GM21526 (cell line): Measurements from ENCODE around the gene VSNL1.
A peak's percentile ranks its signal among the peaks of the same experiment; 100 is the strongest.
"Not testable (repeated sequence)": the region's sequence is repeated elsewhere in the genome, so short reads cannot be mapped to it uniquely, and the experiment has no call there.

Source experiments
- ATAC-seq: cut with Tn5 transposase; IDR thresholded peaks from one replicate; pipeline ENCODE4 v1.9.1; 2021; ENCODE audit warnings: moderate library complexity; ENCODE audit not compliant: unreplicated experiment, low FRiP score

Gene VSNL1

GRCh38 chr2:17541531-17541950 is 1.0 kb downstream of the VSNL1 start:
- no peak for ATAC-seq

- ATAC-seq, result no peak
Observed at GRCh38 chr2:17542471-17542870, 2.0 kb downstream of the VSNL1 start.

GRCh38 chr2:17543131-17543660 is 2.7 kb downstream of the VSNL1 start:
- no peak for ATAC-seq

- ATAC-seq, result no peak
Observed at GRCh38 chr2:17543848-17544247, 3.4 kb downstream of the VSNL1 start.

DNA sequence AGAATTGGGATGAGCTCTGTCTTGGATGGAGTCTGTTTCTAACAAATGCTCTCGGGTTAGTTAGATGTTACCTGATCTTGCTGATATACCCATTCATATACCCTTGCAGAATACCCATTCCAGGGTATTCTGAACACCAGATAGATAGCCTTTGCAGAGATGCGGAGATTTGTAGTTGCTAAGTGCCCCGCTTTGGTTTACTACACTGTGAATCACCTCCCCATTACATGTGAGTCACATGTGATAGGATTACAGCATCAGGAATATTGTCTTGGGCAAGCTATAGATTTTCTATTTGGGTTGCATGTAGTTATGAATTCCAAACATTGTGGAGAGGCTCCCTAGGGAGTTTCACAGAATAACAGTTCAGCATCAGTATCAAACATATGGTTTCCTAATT is 3.8 kb downstream of the VSNL1 start:
- no peak for ATAC-seq

DNA sequence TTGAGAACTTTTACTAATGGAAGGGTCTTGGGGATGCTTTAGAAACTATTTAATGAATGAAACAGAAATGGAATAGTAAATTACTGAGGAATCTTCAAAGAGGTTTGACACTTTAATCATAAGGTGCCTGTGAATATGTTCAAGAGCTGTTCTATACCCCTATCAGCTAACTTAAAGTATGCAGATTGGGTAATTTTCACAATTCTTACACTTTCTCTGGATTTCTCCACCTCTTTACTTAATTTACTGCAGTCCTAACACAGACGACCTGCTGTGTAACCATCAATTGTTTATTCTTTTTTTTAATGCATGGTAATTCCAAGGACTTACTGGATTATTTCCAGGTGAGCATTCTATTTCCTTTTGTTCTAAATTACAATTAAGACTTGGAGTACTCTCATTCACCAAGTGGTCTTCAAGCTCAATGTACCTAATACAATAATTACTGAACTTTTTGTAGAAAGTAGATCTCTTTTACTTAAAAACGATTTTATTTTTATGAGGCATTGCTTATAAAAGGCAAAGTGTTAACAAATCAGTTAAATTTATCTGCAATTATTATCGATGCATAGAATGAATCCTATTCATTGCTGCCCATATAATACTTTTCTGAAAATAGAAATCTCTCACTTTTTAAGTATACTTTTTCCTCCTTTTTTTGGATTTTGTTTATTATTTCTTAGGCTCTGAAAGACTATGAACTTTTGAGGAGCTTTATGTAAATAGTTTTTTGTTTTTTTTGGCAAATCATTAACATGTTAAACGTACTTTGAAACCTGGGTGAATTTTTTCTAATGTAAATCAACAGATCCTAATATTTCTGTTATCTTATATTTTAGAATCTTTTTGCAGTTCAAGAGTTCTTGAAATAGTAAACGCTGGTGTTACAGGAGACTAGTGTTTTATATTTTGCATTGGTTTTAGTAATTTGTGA is 5.5 kb downstream of the VSNL1 start:
- ATAC-seq, result no peak

DNA sequence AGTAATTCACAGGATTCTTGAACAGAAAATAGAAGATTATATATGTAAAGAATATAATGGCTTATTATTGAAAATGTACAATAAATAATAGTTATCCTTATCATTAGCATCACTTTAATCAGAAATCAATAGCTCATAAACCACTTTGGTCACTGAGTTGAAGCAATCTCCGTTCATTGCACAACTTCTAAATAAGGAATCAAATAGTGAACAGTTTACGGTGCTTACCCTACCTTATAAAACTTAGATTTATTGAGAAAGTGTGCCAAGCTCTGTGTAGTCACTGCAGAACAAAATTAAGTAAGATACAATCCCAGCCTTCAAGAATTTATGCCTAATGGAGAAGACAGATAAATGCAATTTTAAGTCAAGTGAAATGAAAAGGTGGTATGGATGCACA is 6.7 kb downstream of the VSNL1 start:
- ATAC-seq, result no peak

DNA sequence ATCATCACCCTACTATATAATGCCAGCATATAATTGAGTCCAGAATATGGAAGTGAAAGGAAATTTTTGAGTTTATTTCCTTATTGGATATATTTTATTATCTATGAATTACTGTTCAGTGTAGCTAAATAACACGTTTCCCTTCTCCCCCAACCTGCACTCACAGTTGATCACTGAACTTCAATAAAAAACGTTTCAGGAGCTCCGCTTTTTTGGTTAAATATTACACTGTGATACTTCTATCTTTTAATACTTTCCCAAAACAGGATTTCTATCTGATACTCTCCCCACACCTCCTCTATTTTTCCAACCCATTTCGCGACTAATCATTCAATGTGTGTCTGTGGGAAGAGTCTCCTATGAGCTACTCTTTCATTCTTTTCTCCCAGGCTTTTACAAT is 7.2 kb downstream of the VSNL1 start:
- ATAC-seq, result no peak

DNA sequence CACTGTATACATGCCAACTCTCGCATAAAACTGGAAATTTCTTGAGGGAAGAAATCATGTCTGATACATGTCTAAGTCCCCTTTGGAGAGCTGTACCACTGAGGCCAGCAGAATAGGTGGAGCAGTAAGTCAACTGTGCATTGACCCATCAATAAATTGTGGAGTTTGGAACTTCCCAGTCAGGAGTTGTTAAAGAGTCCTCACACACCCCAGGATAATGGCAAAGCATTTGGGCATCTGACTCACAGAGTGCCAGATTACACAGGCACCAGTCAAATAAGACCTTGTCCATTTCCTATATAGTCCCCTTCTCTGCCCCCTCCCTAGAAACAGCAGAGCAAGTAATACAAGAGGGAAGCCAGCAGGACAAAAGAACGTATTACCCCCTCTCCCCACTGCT is 10.4 kb downstream of the VSNL1 start:
- no peak for ATAC-seq

DNA sequence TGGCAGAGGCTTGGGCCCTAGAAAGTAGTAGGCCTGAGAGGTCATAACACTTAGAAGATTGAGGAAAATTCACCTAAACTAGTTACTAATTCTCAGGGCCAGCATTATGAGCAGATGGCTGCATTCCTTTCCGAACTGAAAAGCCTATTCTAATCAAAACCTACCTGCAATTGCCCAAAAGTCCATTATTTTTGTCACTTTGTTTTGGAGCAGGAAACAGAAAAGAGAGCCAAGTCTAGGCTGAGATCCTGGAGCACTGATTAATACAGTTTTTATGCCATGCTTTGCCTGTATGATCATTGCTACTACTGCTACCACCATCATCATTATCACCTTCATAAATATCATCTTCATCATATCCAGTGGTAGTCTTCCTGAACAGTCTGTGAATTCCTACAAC is 14.7 kb downstream of the VSNL1 start:
- ATAC-seq, result no peak

GRCh38 chr2:17557596-17557995 is 17.1 kb downstream of the VSNL1 start:
- no peak for ATAC-seq

DNA sequence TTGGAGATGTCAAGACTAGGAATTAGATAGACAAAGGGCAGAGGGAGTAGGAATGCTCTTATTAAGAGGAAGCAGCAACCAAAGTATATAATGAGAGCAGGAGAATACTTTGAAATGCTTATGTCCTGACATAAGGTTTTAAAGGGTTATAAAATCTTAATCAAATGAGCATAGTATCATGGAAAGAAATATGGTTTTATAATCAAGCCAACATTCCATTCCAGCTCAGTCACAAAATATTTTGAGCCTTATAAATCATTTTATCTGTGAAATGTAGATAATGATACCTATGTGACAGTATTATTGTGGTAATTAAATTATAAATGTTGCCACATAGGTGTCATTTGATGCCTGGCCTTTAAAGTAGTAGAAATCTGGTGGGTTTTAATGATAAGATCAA is 17.6 kb downstream of the VSNL1 start:
- no peak for ATAC-seq

GRCh38 chr2:17558878-17559277 is 18.4 kb downstream of the VSNL1 start:
- ATAC-seq, result no peak

DNA sequence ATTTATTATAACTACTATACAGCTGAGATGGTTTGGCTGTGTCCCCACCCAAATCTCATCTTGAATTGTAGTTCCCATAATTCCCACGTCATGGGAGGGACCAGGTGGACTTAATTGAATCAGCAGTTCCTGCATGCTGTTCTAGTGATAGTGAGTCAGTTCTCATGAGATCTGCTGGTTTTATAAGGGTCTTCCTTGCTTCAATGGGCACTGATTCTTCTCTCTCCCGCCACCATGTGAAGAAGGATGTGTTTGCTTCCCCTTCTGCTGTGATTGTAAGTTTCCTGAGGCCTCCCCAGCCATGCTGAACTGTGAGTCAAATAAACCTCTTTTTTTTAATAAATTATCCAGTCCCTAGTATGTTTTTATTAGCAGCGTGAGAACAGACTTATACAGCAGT is 25.2 kb downstream of the VSNL1 start:
- ATAC-seq, result not testable (repeated sequence)

- ATAC-seq, result no peak
Observed at GRCh38 chr2:17571681-17572080, 31.2 kb downstream of the VSNL1 start.

GRCh38 chr2:17573085-17573803 is 32.7 kb downstream of the VSNL1 start:
- ATAC-seq, result no peak

GRCh38 chr2:17573804-17574175 is 33.3 kb downstream of the VSNL1 start:
- ATAC-seq, result no peak

- no peak for ATAC-seq
Observed at GRCh38 chr2:17574406-17575073, 34.0 kb downstream of the VSNL1 start.

GRCh38 chr2:17576802-17577201 is 36.3 kb downstream of the VSNL1 start:
- no peak for ATAC-seq

DNA sequence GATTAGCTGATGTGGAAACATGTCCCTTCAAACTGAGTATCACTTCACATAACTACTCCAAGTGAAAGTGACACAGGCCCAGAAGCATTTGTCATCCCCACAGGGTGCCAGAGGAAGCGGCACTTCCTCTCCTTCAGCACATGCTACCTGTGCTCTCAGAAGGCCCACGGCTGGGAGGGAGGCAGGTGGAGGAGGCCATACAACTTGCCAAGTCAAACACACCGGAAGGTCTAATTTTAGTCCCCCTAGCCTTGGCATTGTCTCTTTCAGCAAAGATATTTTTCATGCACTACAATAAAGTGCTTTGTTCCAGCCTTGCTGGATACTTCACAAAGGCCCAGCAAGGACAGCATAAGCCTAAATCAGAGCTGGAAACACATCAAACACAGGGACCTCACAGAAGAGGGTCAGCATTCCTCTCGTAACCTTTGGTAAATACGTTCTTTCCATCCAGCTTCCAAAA is 38.0 kb downstream of the VSNL1 start:
- peak; percentile 93 for ATAC-seq
